Left lung (tissue), 10 donors: ENCODE results near the gene SFI1. TPM values are rescaled to one million over a fixed set of nuclear protein-coding genes. Genes with fewer than 3 reads are reported as not detected.

ENCODE experiments used
- ATAC-seq: fragments of 200-7000 bp; cut with Tn5 transposase; one replicate; pipeline ENCODE4 v1.9.1; 2020; ENCODE audit warnings: moderate library complexity
- DNase-seq, 4 donors: peaks; one replicate each; pipeline ENCODE4 v3.0.0-alpha.2; 2013 to 2020
- H3K27ac ChIP-seq, 2 donors: fragments of 200-600 bp; sonication (generic) in 1 of 2; one replicate each; pipeline versions ENCODE4 v1.5.0 to v1.8.0; 2020 to 2021
- H3K27me3 ChIP-seq, 2 donors: fragments of 200-600 bp; sonication (generic) in 1 of 2; one replicate each; pipeline versions ENCODE4 v1.5.0 to v1.8.0; 2020 to 2021
- H3K36me3 ChIP-seq, 2 donors: fragments of 200-600 bp; sonication (generic) in 1 of 2; one replicate each; pipeline versions ENCODE4 v1.5.0 to v1.8.0; 2020 to 2021
- H3K4me1 ChIP-seq, 2 donors: fragments of 200-600 bp; one replicate each; pipeline ENCODE4 v1.8.0; 2021
- H3K4me3 ChIP-seq, 2 donors: fragments of 200-600 bp; sonication (generic) in 1 of 2; one replicate each; pipeline versions ENCODE4 v1.5.0 to v1.8.0; 2020 to 2021; ENCODE audit warnings: mild to moderate bottlenecking in 1 of 2
- H3K9me3 ChIP-seq, 2 donors: fragments of 200-600 bp; sonication (generic) in 1 of 2; one replicate each; pipeline versions ENCODE4 v1.5.0 to v1.8.0; 2020 to 2021
- intact Hi-C, 2 donors: fragments of 100-400 bp; cut with DNase I; formaldehyde crosslinking; loops; one replicate each; pipeline versions ENCODE4 v1.11.2 to v1.14.2; 2022
- polyA plus RNA-seq, 6 donors: library from polyadenylated mRNA; unstranded; fragments of 120-200 nt; gene quantifications; one replicate each; pipeline ENCODE4 v1.2.1, GENCODE V29; 2013; ENCODE audit not compliant: insufficient read length in 6 of 6
- total RNA-seq, 2 donors: library from RNA; stranded (reverse); fragmentation: NEBNext Ultra II Directional; extraction: Animal tissue kit (Norgen Biotek cat#: 25700); gene quantifications; one replicate each; pipeline ENCODE4 v1.2.1, GENCODE V29; 2021
- TF ChIP-seq, protein P1 (sequence below), 2 donors: fragments of 200-600 bp; sonication (generic) in 1 of 2; IDR thresholded peaks; one replicate each; pipeline versions ENCODE4 v1.5.0 to v1.8.0; 2021; ENCODE audit warnings: antibody characterized with exemption in 2 of 2
- donor health status: DM: no; HTN: yes; CAD: no.
- donor health status: DM: no; HTN: no; CAD: no.

Gene SFI1
- total and polyA plus RNA-seq, 8 donors: 27.6 to 40.7 (median 35.2) TPM

- H3K27ac ChIP-seq: peak overlapping the region; percentile 28 to 53
- H3K4me3 ChIP-seq: no peak overlapping the region
These were observed 150.7 kb downstream of the SFI1 start for GRCh38 chr22:31647066-31647465.

DNA sequence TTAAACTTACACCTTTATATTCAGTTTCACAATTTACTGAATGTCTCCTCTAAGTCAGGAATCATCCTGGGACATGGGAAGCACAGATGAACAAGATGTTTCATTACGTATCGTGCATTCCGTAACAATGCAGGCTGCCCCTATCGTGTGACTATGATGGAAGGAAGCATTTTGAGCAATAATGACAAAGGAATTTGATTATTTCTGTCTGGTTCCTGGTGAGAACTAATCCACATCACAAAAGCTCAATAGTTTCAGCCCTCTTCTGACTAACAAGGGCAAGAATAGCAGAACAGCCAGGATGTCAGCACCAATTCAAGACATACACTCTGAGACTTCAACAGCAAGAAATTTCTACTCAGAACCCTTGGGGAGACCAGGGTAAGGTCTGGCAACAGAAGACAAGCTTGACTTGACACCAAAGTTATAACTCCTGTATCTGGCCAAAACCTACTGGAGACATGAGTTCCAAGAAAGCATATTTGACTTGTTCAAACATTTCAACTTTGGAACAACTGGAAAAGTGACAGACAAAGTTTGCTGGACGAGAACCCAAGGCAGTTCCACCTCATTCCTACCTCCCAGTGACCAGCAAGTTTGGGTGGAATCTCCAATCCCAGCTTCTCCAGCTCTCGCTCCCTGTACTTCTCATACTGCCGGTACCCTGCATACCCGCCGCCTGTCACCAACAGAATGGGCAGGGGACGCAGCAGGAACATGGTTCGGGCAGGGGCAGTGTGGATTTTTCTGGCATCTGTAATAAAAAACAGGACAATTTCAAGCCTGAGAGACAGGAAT, 151.4 kb downstream of the SFI1 start:
- DNase-seq: no peak
- no peaks in the 10 kb centered on the region for H3K9me3 ChIP-seq
- H3K27me3 ChIP-seq: no peaks in the 10 kb centered on the region
- TF ChIP-seq, protein P1, sequence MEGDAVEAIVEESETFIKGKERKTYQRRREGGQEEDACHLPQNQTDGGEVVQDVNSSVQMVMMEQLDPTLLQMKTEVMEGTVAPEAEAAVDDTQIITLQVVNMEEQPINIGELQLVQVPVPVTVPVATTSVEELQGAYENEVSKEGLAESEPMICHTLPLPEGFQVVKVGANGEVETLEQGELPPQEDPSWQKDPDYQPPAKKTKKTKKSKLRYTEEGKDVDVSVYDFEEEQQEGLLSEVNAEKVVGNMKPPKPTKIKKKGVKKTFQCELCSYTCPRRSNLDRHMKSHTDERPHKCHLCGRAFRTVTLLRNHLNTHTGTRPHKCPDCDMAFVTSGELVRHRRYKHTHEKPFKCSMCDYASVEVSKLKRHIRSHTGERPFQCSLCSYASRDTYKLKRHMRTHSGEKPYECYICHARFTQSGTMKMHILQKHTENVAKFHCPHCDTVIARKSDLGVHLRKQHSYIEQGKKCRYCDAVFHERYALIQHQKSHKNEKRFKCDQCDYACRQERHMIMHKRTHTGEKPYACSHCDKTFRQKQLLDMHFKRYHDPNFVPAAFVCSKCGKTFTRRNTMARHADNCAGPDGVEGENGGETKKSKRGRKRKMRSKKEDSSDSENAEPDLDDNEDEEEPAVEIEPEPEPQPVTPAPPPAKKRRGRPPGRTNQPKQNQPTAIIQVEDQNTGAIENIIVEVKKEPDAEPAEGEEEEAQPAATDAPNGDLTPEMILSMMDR (IDR thresholded peaks at IDR 0.05): no peak
- no peak for ATAC-seq
- H3K36me3 ChIP-seq: peaks cover 0 to 31% of the 10 kb centered on the region in 2 donors
- intact Hi-C loops: no loop called here
- H3K27ac ChIP-seq: no peak overlapping the region
- peaks cover 0 to 50% of the 10 kb centered on the region in 2 donors for H3K4me1 ChIP-seq
- H3K4me3 ChIP-seq: no peak overlapping the region

More at GRCh38 chr22:31647066-31647465, 150.7 kb downstream of the SFI1 start:
- intact Hi-C loops: no loop called here
- DNase-seq (no peak), ATAC-seq (no peak)
- Histone ChIP-seq H3K27me3 (no peaks in the 10 kb centered on the region), H3K4me1 (peaks cover 0 to 54% of the 10 kb centered on the region in 2 donors), H3K9me3 (no peaks in the 10 kb centered on the region), H3K36me3 (peaks cover 0 to 31% of the 10 kb centered on the region in 2 donors)
- TF ChIP-seq, protein P1 (IDR thresholded peaks at IDR 0.05): no peak

- peak; percentile 55 for ATAC-seq
- DNase-seq: no peak
- H3K27ac ChIP-seq: no peak overlapping the region
- H3K4me1 ChIP-seq: peaks cover 0 to 50% of the 10 kb centered on the region in 2 donors
- no peaks in the 10 kb centered on the region for H3K9me3 ChIP-seq
- no peaks in the 10 kb centered on the region for H3K27me3 ChIP-seq
- H3K4me3 ChIP-seq: no peak overlapping the region
- intact Hi-C loops: no loop called here
- TF ChIP-seq, protein P1 (IDR thresholded peaks at IDR 0.05): no peak
- H3K36me3 ChIP-seq: peaks cover 0 to 21% of the 10 kb centered on the region in 2 donors
These were observed 154.1 kb downstream of the SFI1 start for GRCh38 chr22:31650391-31650790.

DNA sequence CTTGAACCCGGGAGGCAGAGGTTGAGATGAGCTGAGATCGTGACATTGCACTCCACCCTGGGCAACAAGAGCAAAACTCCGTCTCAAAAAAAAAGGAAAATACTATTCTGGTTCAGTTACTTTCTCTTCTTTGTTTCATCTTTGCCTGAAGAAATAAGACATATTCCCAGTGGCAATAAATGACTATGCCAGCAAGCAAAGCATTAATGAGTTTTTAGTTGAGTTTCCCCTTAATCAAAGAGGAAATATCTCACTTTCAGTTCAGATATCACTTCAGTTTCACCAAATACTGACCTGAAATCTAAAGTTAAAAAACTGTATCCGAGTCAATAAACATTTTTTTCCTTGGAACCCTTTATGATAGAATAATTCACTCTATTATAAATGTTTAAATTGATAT, 155.3 kb downstream of the SFI1 start:
- intact Hi-C loops: no loop called here
- ATAC-seq: no peak
- TF ChIP-seq, protein P1 (IDR thresholded peaks at IDR 0.05): no peak

DNA sequence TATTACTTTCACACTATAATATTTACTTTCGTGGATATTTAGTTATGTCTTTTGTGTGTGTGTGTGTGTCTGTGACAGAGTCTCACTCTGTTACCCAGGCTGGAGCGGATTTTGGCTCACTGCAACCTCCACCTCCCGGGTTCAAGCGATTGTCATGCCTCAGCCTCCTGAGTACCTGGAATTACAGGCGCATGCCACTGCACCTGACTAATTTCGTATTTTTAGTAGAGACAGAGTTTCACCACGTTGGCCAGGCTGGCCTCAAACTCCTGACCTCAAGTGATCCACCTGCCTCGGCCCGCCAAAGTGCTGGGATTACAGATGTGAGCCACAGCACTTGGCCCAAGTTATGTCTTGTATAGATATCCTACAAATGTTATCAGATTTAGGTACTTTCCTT, 155.8 kb downstream of the SFI1 start:
- Histone ChIP-seq H3K9me3 (no peaks in the 10 kb centered on the region), H3K4me3 (no peak overlapping the region), H3K4me1 (peaks cover 0 to 37% of the 10 kb centered on the region in 2 donors), H3K27me3 (no peaks in the 10 kb centered on the region), H3K36me3 (peaks cover 0 to 21% of the 10 kb centered on the region in 2 donors), H3K27ac (no peak overlapping the region)
- ATAC-seq: no peak
- DNase-seq: no peak
- intact Hi-C loops: no loop called here
- TF ChIP-seq, protein P1 (IDR thresholded peaks at IDR 0.05): no peak

More for the DNA sequence above, 155.3 kb downstream of the SFI1 start:
- Histone ChIP-seq H3K4me3 (no peak overlapping the region), H3K9me3 (no peaks in the 10 kb centered on the region), H3K36me3 (peaks cover 0 to 21% of the 10 kb centered on the region in 2 donors), H3K27ac (no peak overlapping the region), H3K27me3 (no peaks in the 10 kb centered on the region), H3K4me1 (peaks cover 0 to 41% of the 10 kb centered on the region in 2 donors)
- DNase-seq: no peak
